ENCODE measurements around the gene CBFB. TPM values are rescaled to one million over a fixed set of nuclear protein-coding genes. Genes with fewer than 3 reads are reported as not detected.

The CBFB gene
- total RNA-seq, 1 experiment from 2014 or later = 50.6 TPM

GRCh38 chr16:67034487-67034886 lies 5.5 kb downstream of the CBFB start:
- Histone ChIP-seq H3K36me3 (ENCODE audit: low read depth, low read length) (peaks cover 12% of the 10 kb centered on the region), H3K4me3 (ENCODE audit: low read length) (no peak overlapping the region), H3K9ac (ENCODE audit: low read length) (no peak overlapping the region), H3K27ac (ENCODE audit: low read length) (no peak overlapping the region), H3K79me2 (ENCODE audit: low read length) (peaks cover 98% of the 10 kb centered on the region), H3K27me3 (ENCODE audit: low read length) (no peaks in the 10 kb centered on the region), H3K4me1 (ENCODE audit: insufficient read depth, low read length) (peaks cover 4% of the 10 kb centered on the region; the same call in 1 of the 2 replicates), H3K9me3 (ENCODE audit: low read length) (no peaks in the 10 kb centered on the region), H2AFZ (ENCODE audit: low read length) (no peak overlapping the region), H3K4me2 (ENCODE audit: low read length) (no peak overlapping the region), H4K20me1 (ENCODE audit: low read length) (peaks cover 4% of the 10 kb centered on the region; the same call in 1 of the 2 replicates), H3F3A (ENCODE audit: low read length, unreplicated experiment) (no peaks in the 10 kb centered on the region), H3K9me2 (replicated peaks; ENCODE audit: low read length) (no peaks in the 10 kb centered on the region)
- POLR2A ChIA-PET (ENCODE audit: unreplicated experiment) = no interaction called here
- DNase-seq = no peak
- no TSS peak for BruUV-seq (replicated peaks)
- CTCF ChIA-PET = no interaction called here
- intact Hi-C loops (cut with micrococcal nuclease) = no loop called here
- no peak for ATAC-seq
- TF ChIP-seq CTCF (conservative IDR thresholded peaks at IDR 0.05; ENCODE audit: low read depth, low read length) (no peak), EZH2phosphoT487 (IDR thresholded peaks at IDR 0.05; ENCODE audit: borderline replicate concordance, low read length) (no peak), EZH2 (IDR thresholded peaks at IDR 0.05; ENCODE audit: low read length, unreplicated experiment) (no peak)

DNA sequence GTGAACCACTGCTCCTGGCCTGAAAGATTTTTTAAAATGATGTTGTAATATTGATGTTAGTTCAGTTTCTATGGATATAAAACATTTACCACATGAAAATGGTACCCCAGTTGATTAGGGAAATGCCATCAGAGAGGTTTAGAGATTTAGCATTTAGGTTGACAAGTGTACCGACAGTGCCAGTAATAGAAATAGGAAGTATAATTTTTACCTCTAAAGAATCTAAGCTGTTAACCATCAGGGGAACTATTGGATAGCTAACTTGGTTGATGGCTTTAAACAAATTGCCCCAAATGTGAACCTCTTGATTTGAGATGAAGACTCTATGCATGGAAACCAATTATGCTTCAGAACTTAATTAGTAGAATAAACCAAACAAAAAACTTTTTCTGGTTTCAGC lies 6.4 kb downstream of the CBFB start:
- intact Hi-C loops (cut with micrococcal nuclease) = no loop called here
- TF ChIP-seq CTCF (conservative IDR thresholded peaks at IDR 0.05; ENCODE audit: low read depth, low read length) (no peak), EZH2 (IDR thresholded peaks at IDR 0.05; ENCODE audit: low read length, unreplicated experiment) (no peak), EZH2phosphoT487 (IDR thresholded peaks at IDR 0.05; ENCODE audit: borderline replicate concordance, low read length) (no peak)
- ChIA-PET POLR2A (ENCODE audit: unreplicated experiment) (no interaction called here), CTCF (interaction anchor here (0.6 kb wide), 1 partner anchor 533 kb away, joined by 3 read pairs; no protein-coding TSS in a partner anchor)
- no peak overlapping the region for H3K27ac ChIP-seq (ENCODE audit: low read length)
- H3K9me3 ChIP-seq (ENCODE audit: low read length) = no peaks in the 10 kb centered on the region
- H3K36me3 ChIP-seq (ENCODE audit: low read depth, low read length) = peaks cover 12% of the 10 kb centered on the region
- no peaks in the 10 kb centered on the region for H3K27me3 ChIP-seq (ENCODE audit: low read length)
- H3K9me2 ChIP-seq (replicated peaks; ENCODE audit: low read length) = no peaks in the 10 kb centered on the region
- no peak for ATAC-seq
- H3K4me2 ChIP-seq (ENCODE audit: low read length) = no peak overlapping the region
- no peak overlapping the region for H3K4me3 ChIP-seq (ENCODE audit: low read length)
- H4K20me1 ChIP-seq (ENCODE audit: low read length) = peaks cover 4% of the 10 kb centered on the region; the same call in 1 of the 2 replicates
- no peak overlapping the region for H2AFZ ChIP-seq (ENCODE audit: low read length)
- peaks cover 4% of the 10 kb centered on the region; the same call in 1 of the 2 replicates for H3K4me1 ChIP-seq (ENCODE audit: insufficient read depth, low read length)
- no peak for DNase-seq
- H3K79me2 ChIP-seq (ENCODE audit: low read length) = peaks cover 98% of the 10 kb centered on the region
- no TSS peak for BruUV-seq (replicated peaks)
- H3K9ac ChIP-seq (ENCODE audit: low read length) = no peak overlapping the region
- no peaks in the 10 kb centered on the region for H3F3A ChIP-seq (ENCODE audit: low read length, unreplicated experiment)

- no peaks in the 10 kb centered on the region for H3K9me3 ChIP-seq (ENCODE audit: low read length)
- ChIA-PET CTCF (no interaction called here), POLR2A (ENCODE audit: unreplicated experiment) (no interaction called here)
- no peaks in the 10 kb centered on the region for H3K4me1 ChIP-seq (ENCODE audit: insufficient read depth, low read length)
- H3F3A ChIP-seq (ENCODE audit: low read length, unreplicated experiment) = no peaks in the 10 kb centered on the region
- DNase-seq (no peak), ATAC-seq (no peak)
- H3K36me3 ChIP-seq (ENCODE audit: low read depth, low read length) = peaks cover 14% of the 10 kb centered on the region
- H3K9ac ChIP-seq (ENCODE audit: low read length) = no peak overlapping the region
- H2AFZ ChIP-seq (ENCODE audit: low read length) = no peak overlapping the region
- no TSS peak for BruUV-seq (replicated peaks)
- H3K27me3 ChIP-seq (ENCODE audit: low read length) = no peaks in the 10 kb centered on the region
- peaks cover 98% of the 10 kb centered on the region for H3K79me2 ChIP-seq (ENCODE audit: low read length)
- no peak overlapping the region for H3K27ac ChIP-seq (ENCODE audit: low read length)
- no peaks in the 10 kb centered on the region for H3K9me2 ChIP-seq (replicated peaks; ENCODE audit: low read length)
- H3K4me3 ChIP-seq (ENCODE audit: low read length) = no peak overlapping the region
- H3K4me2 ChIP-seq (ENCODE audit: low read length) = no peak overlapping the region
- intact Hi-C loops (cut with micrococcal nuclease) = no loop called here
- TF ChIP-seq EZH2phosphoT487 (IDR thresholded peaks at IDR 0.05; ENCODE audit: borderline replicate concordance, low read length) = no peak
- no peak for TF ChIP-seq EZH2 (IDR thresholded peaks at IDR 0.05; ENCODE audit: low read length, unreplicated experiment)
- H4K20me1 ChIP-seq (ENCODE audit: low read length) = no peaks in the 10 kb centered on the region
These were observed 7.4 kb downstream of the CBFB start for GRCh38 chr16:67036323-67036741.

Measured in PC-3 (cell line).